WI38 (cell line): Measurements from ENCODE around the gene CHST15.

ENCODE experiments used
- H3K4me3 ChIP-seq: 2 replicates; pipeline ENCODE4 v1.5.1; 2011; ENCODE audit warnings: low read depth, mild to moderate bottlenecking, control low read depth, low read length
- CTCF ChIP-seq: IDR thresholded peaks from 2 replicates; pipeline ENCODE4 v1.5.1; 2012; ENCODE audit warnings: low read depth, mild to moderate bottlenecking, control low read depth, low read length

The CHST15 gene

GRCh38 chr10:124085680-124086079, 7.7 kb downstream of the CHST15 start:
- TF ChIP-seq CTCF = no peak
- H3K4me3 ChIP-seq = no peak overlapping the region

GRCh38 chr10:124084708-124085107, 8.7 kb downstream of the CHST15 start:
- TF ChIP-seq CTCF = no peak
- no peak overlapping the region for H3K4me3 ChIP-seq

- H3K4me3 ChIP-seq = no peak overlapping the region
- no peak for TF ChIP-seq CTCF
Observed at GRCh38 chr10:124083740-124084397, 9.5 kb downstream of the CHST15 start.

GRCh38 chr10:124083047-124083739, 10.2 kb downstream of the CHST15 start:
- TF ChIP-seq CTCF = no peak
- no peak overlapping the region for H3K4me3 ChIP-seq

- no peak for TF ChIP-seq CTCF
- no peak overlapping the region for H3K4me3 ChIP-seq
Observed at GRCh38 chr10:124082555-124082954, 10.8 kb downstream of the CHST15 start.

GRCh38 chr10:124081547-124082140, 11.8 kb downstream of the CHST15 start:
- no peak for TF ChIP-seq CTCF
- H3K4me3 ChIP-seq = no peak overlapping the region

- no peak overlapping the region for H3K4me3 ChIP-seq
- no peak for TF ChIP-seq CTCF
Observed at GRCh38 chr10:124079864-124080263, 13.5 kb downstream of the CHST15 start.
